IMR-90 (cell line): ENCODE measurements around the gene CHST3. TPM values are rescaled to one million over a fixed set of nuclear protein-coding genes. Genes with fewer than 3 reads are reported as not detected.
A peak's percentile ranks its signal among the peaks of the same experiment; 100 is the strongest.

Source experiments
- ATAC-seq: fragments of 200-7000 bp; cut with Tn5 transposase; 2 replicates; pipeline ENCODE4 v1.9.1; 2020; ENCODE audit warnings: low read depth, mild to moderate bottlenecking, moderate library complexity
- BruUV-seq: library from RNA; stranded (reverse); fragments of 400-500 nt; replicated peaks from 2 replicates; lab custom pipeline; 2021; lab: Mats Ljungman, UMichigan
- CTCF ChIA-PET: fragments of 300-600 bp; formaldehyde crosslinking; extraction: SDS; loops from one replicate; lab custom pipeline; 2021; ENCODE audit warnings: antibody characterized with exemption; lab: Yijun Ruan, JAX
- POLR2A ChIA-PET: fragments of 300-600 bp; sonication (Branson Sonifier 250); formaldehyde crosslinking; loops from one replicate; lab custom pipeline; 2022; ENCODE audit warnings: antibody characterized with exemption; ENCODE audit not compliant: unreplicated experiment; lab: Charles Lee
- DNase-seq: peaks from one replicate; pipeline ENCODE4 v3.0.0; 2013
- H2AFZ ChIP-seq: replicated peaks from 2 replicates; pipeline ENCODE3; 2013; ENCODE audit warnings: low read length, mild to moderate bottlenecking; ENCODE audit not compliant: poor library complexity
- H2AK5ac ChIP-seq: 2 replicates; pipeline ENCODE4 v1.6.1; 2013; ENCODE audit warnings: low read depth, low read length, inconsistent platforms
- H2AK9ac ChIP-seq: replicated peaks from 2 replicates; pipeline ENCODE3; 2013; ENCODE audit warnings: mild to moderate bottlenecking, low read depth, low read length, moderate library complexity; ENCODE audit not compliant: poor library complexity
- H2BK120ac ChIP-seq: 2 replicates; pipeline ENCODE4 v1.6.1; 2013; ENCODE audit warnings: low read depth, low read length, inconsistent platforms
- H2BK15ac ChIP-seq: 3 replicates; pipeline ENCODE4 v1.6.1; 2013; ENCODE audit warnings: low read depth, low read length, inconsistent platforms
- H2BK20ac ChIP-seq: 2 replicates; pipeline ENCODE4 v1.6.1; 2013; ENCODE audit warnings: low read depth, mild to moderate bottlenecking, inconsistent platforms, low read length, moderate library complexity
- H2BK5ac ChIP-seq: 2 replicates; pipeline ENCODE4 v1.6.1; 2013; ENCODE audit warnings: mild to moderate bottlenecking, low read depth, low read length, inconsistent platforms; ENCODE audit not compliant: poor library complexity, severe bottlenecking
- H3K14ac ChIP-seq: replicated peaks from 2 replicates; pipeline ENCODE4 v1.6.1; 2013; ENCODE audit warnings: low read depth, low read length, inconsistent platforms
- H3K18ac ChIP-seq: 2 replicates; pipeline ENCODE4 v1.6.1; 2013; ENCODE audit warnings: low read depth, low read length, control low read depth
- H3K23ac ChIP-seq: 2 replicates; pipeline ENCODE4 v1.6.1; 2013; ENCODE audit warnings: low read depth, low read length, inconsistent platforms
- H3K27ac ChIP-seq: 2 replicates; pipeline ENCODE4 v1.5.1; 2013; ENCODE audit warnings: mild to moderate bottlenecking, control low read depth, low read length; ENCODE audit not compliant: insufficient read depth
- H3K27me3 ChIP-seq: 2 replicates; pipeline ENCODE4 v1.6.1; 2013; ENCODE audit warnings: low read length; ENCODE audit not compliant: control insufficient read depth, insufficient read depth
- H3K36me3 ChIP-seq: 2 replicates; pipeline ENCODE4 v1.6.1; 2013; ENCODE audit warnings: low read length, mixed read lengths; ENCODE audit not compliant: control insufficient read depth, insufficient read depth
- H3K4ac ChIP-seq: 2 replicates; pipeline ENCODE4 v1.6.1; 2013; ENCODE audit warnings: low read depth, low read length, inconsistent platforms
- H3K4me1 ChIP-seq: 2 replicates; pipeline ENCODE4 v1.6.1; 2013; ENCODE audit warnings: low read length, mixed read lengths; ENCODE audit not compliant: control insufficient read depth, insufficient read depth
- H3K4me2 ChIP-seq: 2 replicates; pipeline ENCODE4 v1.6.1; 2013; ENCODE audit warnings: low read depth, mild to moderate bottlenecking, control low read depth, low read length, moderate library complexity
- H3K4me3 ChIP-seq: 2 replicates; pipeline ENCODE4 v1.5.1; 2013; ENCODE audit warnings: low read depth, mild to moderate bottlenecking, control low read depth, low read length, moderate library complexity; ENCODE audit not compliant: insufficient read depth
- H3K56ac ChIP-seq: 2 replicates; pipeline ENCODE4 v1.6.1; 2013; ENCODE audit warnings: low read length, inconsistent platforms; ENCODE audit not compliant: insufficient read depth; ENCODE audit errors: extremely low read depth
- H3K79me1 ChIP-seq, 2 experiments: 2 replicates each; pipeline ENCODE4 v1.6.1; 2013; ENCODE audit warnings: low read length in 2 of 2, inconsistent platforms in 1 of 2, low read depth in 1 of 2
- H3K9ac ChIP-seq: 2 replicates; pipeline ENCODE4 v1.6.1; 2013; ENCODE audit warnings: low read depth, low read length, control low read depth
- H3K9me1 ChIP-seq: 2 replicates; pipeline ENCODE4 v1.6.1; 2013; ENCODE audit warnings: low read length, inconsistent platforms; ENCODE audit not compliant: insufficient read depth
- H3K9me3 ChIP-seq: 2 replicates; pipeline ENCODE4 v1.6.1; 2013; ENCODE audit warnings: low read length; ENCODE audit not compliant: control insufficient read depth, insufficient read depth
- H4K20me1 ChIP-seq: 2 replicates; pipeline ENCODE4 v1.6.1; 2013; ENCODE audit warnings: low read length, inconsistent platforms; ENCODE audit not compliant: insufficient read depth
- H4K5ac ChIP-seq: 2 replicates; pipeline ENCODE4 v1.6.1; 2013; ENCODE audit warnings: mild to moderate bottlenecking, low read depth, low read length, control low read depth
- H4K8ac ChIP-seq, 2 experiments: 2 replicates each; pipeline ENCODE4 v1.6.1; 2013; ENCODE audit warnings: low read depth in 2 of 2, low read length in 2 of 2, control low read depth in 1 of 2, inconsistent platforms in 1 of 2
- H4K91ac ChIP-seq: 2 replicates; pipeline ENCODE4 v1.6.1; 2013; ENCODE audit warnings: low read depth, low read length, inconsistent platforms; ENCODE audit not compliant: insufficient read depth
- BHLHE40 ChIP-seq: fragments of 150-350 bp; IDR thresholded peaks from 2 replicates; pipeline ENCODE4 v1.6.1; 2016; ENCODE audit warnings: mild to moderate bottlenecking, low read depth, low read length
- CHD1 ChIP-seq: IDR thresholded peaks from 2 replicates; pipeline ENCODE4 v1.6.1; 2012; ENCODE audit warnings: low read depth, low read length, improper control_type of control experiment
- FOS ChIP-seq: fragments of 150-350 bp; IDR thresholded peaks from 2 replicates; pipeline ENCODE4 v1.6.1; 2016; ENCODE audit warnings: low read depth, low read length
- MAZ ChIP-seq: IDR thresholded peaks from 2 replicates; pipeline ENCODE4 v1.6.1; 2012; ENCODE audit warnings: low read depth, mild to moderate bottlenecking, low read length, improper control_type of control experiment, moderate library complexity, borderline replicate concordance
- MXI1 ChIP-seq: IDR thresholded peaks from 2 replicates; pipeline ENCODE4 v1.6.1; 2012; ENCODE audit warnings: low read depth, mild to moderate bottlenecking, low read length, moderate library complexity, borderline replicate concordance
- NFE2L2 ChIP-seq: fragments of 150-350 bp; IDR thresholded peaks from 2 replicates; pipeline ENCODE4 v1.6.1; 2016; ENCODE audit warnings: low read depth, mild to moderate bottlenecking, low read length
- POLR2A ChIP-seq: IDR thresholded peaks from 2 replicates; pipeline ENCODE4 v1.6.1; 2012; ENCODE audit warnings: mild to moderate bottlenecking, low read depth, low read length
- RAD21 ChIP-seq: IDR thresholded peaks from 2 replicates; pipeline ENCODE4 v1.6.1; 2012; ENCODE audit warnings: low read length, improper control_type of control experiment
- RCOR1 ChIP-seq: IDR thresholded peaks from 2 replicates; pipeline ENCODE4 v1.6.1; 2012; ENCODE audit warnings: mild to moderate bottlenecking, low read length, improper control_type of control experiment; ENCODE audit not compliant: insufficient replicate concordance
- RFX5 ChIP-seq: IDR thresholded peaks from 2 replicates; pipeline ENCODE4 v1.8.0; 2012; ENCODE audit warnings: low read depth, mild to moderate bottlenecking, low read length, moderate library complexity
- SMC3 ChIP-seq: fragments of 150-350 bp; IDR thresholded peaks from 2 replicates; pipeline ENCODE4 v1.6.1; 2016; ENCODE audit warnings: low read depth, mild to moderate bottlenecking, antibody characterized with exemption, low read length, moderate library complexity
- WGBS, 2 experiments: methylation state at CpG; one replicate each; pipeline versions ENCODE4 v1.1.5 to v1.1.7; 2013; ENCODE audit warnings: missing lambda C conversion rate in 2 of 2; ENCODE audit not compliant: insufficient read length in 1 of 2; ENCODE audit errors: extremely low coverage in 2 of 2; 5-methylcytosine and 5-hydroxymethylcytosine counted together
- dilution Hi-C: fragments of 300-500 bp; cut with HindIII; formaldehyde crosslinking; loops from one replicate; pipeline ENCODE4 v1.14.3; 2018; ENCODE audit warnings: low sequenced_read_pairs; ENCODE audit not compliant: unreplicated experiment
- in situ Hi-C: fragments of 300-500 bp; cut with MboI; formaldehyde crosslinking; loops from 3 replicates; pipeline ENCODE4 v1.14.3; 2019; ENCODE audit warnings: low sequenced_read_pairs, inconsistent platforms, mixed read lengths
- intact Hi-C: fragments of 100-400 bp; cut with micrococcal nuclease; formaldehyde crosslinking; loops from 2 replicates; pipeline ENCODE4 v1.10.0; 2022
- polyA plus RNA-seq, 3 experiments: library from polyadenylated mRNA; depleted of rRNA; stranded (reverse); fragments of >200 nt; gene quantifications; 2 replicates each; pipeline ENCODE4 v1.2.3, GENCODE V29; 2012; ENCODE audit warnings: low replicate concordance in 1 of 3
- total RNA-seq: library from RNA; depleted of rRNA; stranded (reverse); fragments of >200 nt; gene quantifications from 2 replicates; pipeline ENCODE4 v1.2.3, GENCODE V29; 2012
- TF ChIP-seq, protein P1 (sequence below): fragments of 150-350 bp; IDR thresholded peaks from 2 replicates; pipeline ENCODE4 v1.6.1; 2016; ENCODE audit warnings: low read depth, mild to moderate bottlenecking, low read length, moderate library complexity, borderline replicate concordance

Gene CHST3
- total and polyA plus RNA-seq, 2 of the 4 experiments (the other 2 are of a cell fraction), result 8.6 to 9.0 TPM

DNA sequence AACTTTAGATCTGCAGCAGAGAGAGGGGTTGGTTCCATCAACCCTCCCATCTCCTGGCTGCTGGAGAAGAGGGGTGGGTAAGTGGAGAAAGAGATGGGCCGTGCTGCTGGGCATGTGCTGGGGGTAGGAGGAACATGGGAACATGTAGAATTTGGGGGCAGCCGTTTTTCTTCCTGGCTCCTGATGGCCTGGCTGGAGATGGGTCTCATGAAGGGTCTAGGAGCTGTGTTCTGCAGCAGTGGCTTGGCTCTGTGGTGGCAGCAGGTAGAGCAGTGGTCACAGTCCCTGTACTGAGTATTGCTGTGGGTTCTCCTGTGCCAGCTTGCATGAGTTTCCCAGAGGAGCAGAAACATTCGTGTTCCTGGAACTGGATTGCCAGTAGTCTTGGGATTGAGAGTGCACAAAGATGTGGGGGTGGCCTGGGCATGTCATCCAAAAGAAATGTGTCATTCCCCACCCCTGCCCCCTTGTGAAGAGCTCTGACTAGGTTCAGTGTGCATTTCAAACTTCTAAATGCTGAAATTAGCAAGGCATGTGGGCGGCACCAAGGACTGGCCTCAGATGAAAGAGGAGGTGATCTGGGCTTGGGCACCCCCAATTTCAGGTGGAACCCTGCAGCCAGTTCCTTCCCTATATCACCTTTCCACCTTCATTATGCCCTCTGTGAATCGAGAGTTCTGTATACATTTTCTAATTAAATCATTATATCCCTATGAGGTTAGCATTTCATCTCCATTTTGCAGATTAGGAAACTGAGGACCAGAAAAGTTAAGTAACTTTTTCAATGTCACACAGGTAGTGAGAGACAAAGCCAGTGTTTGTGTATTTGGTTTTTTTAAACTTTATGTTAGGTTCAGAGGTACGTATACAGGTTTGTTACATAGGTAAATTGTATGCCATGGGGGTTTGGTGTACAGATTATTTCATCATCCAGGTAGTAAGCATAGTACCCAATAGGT, 2.1 kb downstream of the CHST3 start:
- Histone ChIP-seq H2AK9ac (peak overlapping the region; percentile 96), H3K9me1 (peaks cover 20% of the 10 kb centered on the region), H3K4me1 (peaks cover 13% of the 10 kb centered on the region), H3K18ac (peak overlapping the region; percentile 41; the same call in 1 of the 2 replicates), H4K5ac (peak overlapping the region; percentile 3; the same call in 1 of the 2 replicates), H3K27ac (peak overlapping the region; percentile 74), H4K8ac (peak overlapping the region; percentile 76 to 90; a peak in 2 of 4 replicates), H4K91ac (peak overlapping the region; percentile 81), H3K4me2 (peak overlapping the region; percentile 96), H2BK5ac (peak overlapping the region; percentile 65), H2AFZ (peak overlapping the region; percentile 89), H3K9ac (peak overlapping the region; percentile 94), H4K20me1 (peaks cover 47% of the 10 kb centered on the region), H2BK15ac (peak overlapping the region; percentile 65; the same call in 1 of the 3 replicates), H3K56ac (peak overlapping the region; percentile 74), H3K9me3 (no peaks in the 10 kb centered on the region; the same call in 1 of the 2 replicates), H2BK20ac (no peak overlapping the region), H3K4ac (peak overlapping the region; percentile 94), H3K27me3 (no peaks in the 10 kb centered on the region), H3K4me3 (peak overlapping the region; percentile 77), H3K14ac (peak overlapping the region; percentile 92), H3K36me3 (no peaks in the 10 kb centered on the region), H2BK120ac (peak overlapping the region; percentile 60; the same call in 1 of the 2 replicates), H3K23ac (peak overlapping the region; percentile 70), H3K79me1 (peaks cover 19 to 64% of the 10 kb centered on the region in 2 experiments), H2AK5ac (peak overlapping the region; percentile 97; the same call in 1 of the 2 replicates)
- dilution Hi-C loops (no loop called here), intact Hi-C loops (no loop called here), in situ Hi-C loops (loop anchor here (10.0 kb wide), 1 partner anchor 358 kb away; no protein-coding TSS in a partner anchor)
- ATAC-seq (peak; percentile 6; the same call in 1 of the 2 replicates), DNase-seq (peak; percentile 65)
- ChIA-PET POLR2A (interaction anchor here (0.7 to 1.0 kb wide), 2 partner anchors 8 to 21 kb away, joined by 4 to 7 read pairs; no protein-coding TSS in a partner anchor), CTCF (no interaction called here)
- TF ChIP-seq RAD21, result no peak
- no peak for TF ChIP-seq BHLHE40
- TF ChIP-seq FOS, result no peak
- TF ChIP-seq RCOR1, result no peak
- TF ChIP-seq, protein P1, sequence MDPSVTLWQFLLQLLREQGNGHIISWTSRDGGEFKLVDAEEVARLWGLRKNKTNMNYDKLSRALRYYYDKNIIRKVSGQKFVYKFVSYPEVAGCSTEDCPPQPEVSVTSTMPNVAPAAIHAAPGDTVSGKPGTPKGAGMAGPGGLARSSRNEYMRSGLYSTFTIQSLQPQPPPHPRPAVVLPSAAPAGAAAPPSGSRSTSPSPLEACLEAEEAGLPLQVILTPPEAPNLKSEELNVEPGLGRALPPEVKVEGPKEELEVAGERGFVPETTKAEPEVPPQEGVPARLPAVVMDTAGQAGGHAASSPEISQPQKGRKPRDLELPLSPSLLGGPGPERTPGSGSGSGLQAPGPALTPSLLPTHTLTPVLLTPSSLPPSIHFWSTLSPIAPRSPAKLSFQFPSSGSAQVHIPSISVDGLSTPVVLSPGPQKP, result no peak
- 0 out of 2 replicates have a peak, but pooled peaks have one; percentile 21 for TF ChIP-seq MXI1
- TF ChIP-seq RFX5, result no peak
- TF ChIP-seq POLR2A, result no peak
- peak; percentile 47; the same call in 1 of the 2 replicates for TF ChIP-seq MAZ
- no peak for TF ChIP-seq NFE2L2
- no peak for TF ChIP-seq CHD1
- no peak for TF ChIP-seq SMC3
- no TSS peak for BruUV-seq
- WGBS, 2 experiments, result no CpG with 5 or more reads among the region's 6 CpGs
